ENCODE results near the gene KIF26B. TPM values are rescaled to one million over a fixed set of nuclear protein-coding genes. Genes with fewer than 3 reads are reported as not detected.

The KIF26B gene
- total and polyA plus RNA-seq, 2 experiments from 2014 or later = 0.03 to 0.76 TPM

DNA sequence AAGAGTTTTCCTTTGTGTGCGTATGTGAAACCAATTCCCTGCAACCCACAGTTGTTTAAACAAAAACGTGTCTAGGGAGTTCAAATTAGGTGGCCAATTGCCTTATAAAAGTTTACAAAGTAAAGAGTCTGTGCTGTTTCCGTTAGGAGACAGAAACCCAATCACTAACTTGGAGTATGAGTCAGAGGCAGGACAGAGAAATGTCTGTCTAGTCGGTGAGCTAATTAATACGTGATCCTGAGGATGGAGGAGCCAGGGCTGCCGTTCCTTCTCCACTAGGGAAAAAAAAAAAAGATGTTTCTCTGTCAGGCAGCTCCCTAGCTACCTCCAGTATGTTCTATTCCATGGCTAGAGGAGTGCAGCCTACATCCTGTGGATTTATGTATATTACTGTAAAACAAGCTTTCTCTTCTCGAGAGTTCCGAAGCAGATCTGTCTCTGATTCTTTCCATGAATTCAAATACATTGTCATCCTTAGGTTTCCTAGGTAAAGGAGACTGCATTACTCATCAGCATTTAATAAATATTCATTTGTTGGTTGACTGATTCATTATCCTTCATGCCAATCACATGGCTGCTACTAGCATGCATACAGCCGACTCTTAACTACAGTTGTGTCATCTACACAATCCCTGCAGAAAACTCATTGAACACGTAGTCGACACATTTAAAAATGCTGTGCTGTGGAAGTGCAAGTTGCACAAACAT lies 430.6 kb downstream of the KIF26B start:
- no peak overlapping the region for H2AFZ ChIP-seq
- H3F3A ChIP-seq (replicated peaks; ENCODE audit: low read depth) = no peaks in the 10 kb centered on the region
- no peaks in the 10 kb centered on the region for H3K4me1 ChIP-seq (ENCODE audit: insufficient read depth)
- Mint-ChIP-seq H3K27ac (no peak overlapping the region), H3K4me3 (no peak overlapping the region), H3K9me3 (no peaks in the 10 kb centered on the region), H3K36me3 (ENCODE audit: low read depth) (no peaks in the 10 kb centered on the region), H3K4me1 (peaks cover 2% of the 10 kb centered on the region; the same call in 1 of the 3 replicates), H3K27me3 (ENCODE audit: insufficient read depth, low read depth, poor library complexity) (peaks cover 3% of the 10 kb centered on the region)
- no peaks in the 10 kb centered on the region for H3K36me3 ChIP-seq (ENCODE audit: insufficient read depth)
- H4K20me1 ChIP-seq (replicated peaks; ENCODE audit: insufficient read depth) = no peaks in the 10 kb centered on the region
- no peak for TF ChIP-seq POLR2AphosphoS5 (IDR thresholded peaks at IDR 0.05; ENCODE audit: low read depth)
- TF ChIP-seq ZNF331 (CRISPR knock-in tag; IDR thresholded peaks at IDR 0.05; ENCODE audit: low read depth) = no peak
- no peak for TF ChIP-seq NANOG (IDR thresholded peaks at IDR 0.05; ENCODE audit: borderline replicate concordance)
- no peak for TF ChIP-seq EZH2phosphoT487 (IDR thresholded peaks at IDR 0.05; ENCODE audit: unreplicated experiment)
- no peak for TF ChIP-seq ZNF114 (CRISPR knock-in tag; IDR thresholded peaks at IDR 0.05)
- no peak for TF ChIP-seq REST (IDR thresholded peaks at IDR 0.05; ENCODE audit: unreplicated experiment)
- no peak for TF ChIP-seq JUNB (IDR thresholded peaks at IDR 0.05; ENCODE audit: unreplicated experiment)
- TF ChIP-seq, protein P1, sequence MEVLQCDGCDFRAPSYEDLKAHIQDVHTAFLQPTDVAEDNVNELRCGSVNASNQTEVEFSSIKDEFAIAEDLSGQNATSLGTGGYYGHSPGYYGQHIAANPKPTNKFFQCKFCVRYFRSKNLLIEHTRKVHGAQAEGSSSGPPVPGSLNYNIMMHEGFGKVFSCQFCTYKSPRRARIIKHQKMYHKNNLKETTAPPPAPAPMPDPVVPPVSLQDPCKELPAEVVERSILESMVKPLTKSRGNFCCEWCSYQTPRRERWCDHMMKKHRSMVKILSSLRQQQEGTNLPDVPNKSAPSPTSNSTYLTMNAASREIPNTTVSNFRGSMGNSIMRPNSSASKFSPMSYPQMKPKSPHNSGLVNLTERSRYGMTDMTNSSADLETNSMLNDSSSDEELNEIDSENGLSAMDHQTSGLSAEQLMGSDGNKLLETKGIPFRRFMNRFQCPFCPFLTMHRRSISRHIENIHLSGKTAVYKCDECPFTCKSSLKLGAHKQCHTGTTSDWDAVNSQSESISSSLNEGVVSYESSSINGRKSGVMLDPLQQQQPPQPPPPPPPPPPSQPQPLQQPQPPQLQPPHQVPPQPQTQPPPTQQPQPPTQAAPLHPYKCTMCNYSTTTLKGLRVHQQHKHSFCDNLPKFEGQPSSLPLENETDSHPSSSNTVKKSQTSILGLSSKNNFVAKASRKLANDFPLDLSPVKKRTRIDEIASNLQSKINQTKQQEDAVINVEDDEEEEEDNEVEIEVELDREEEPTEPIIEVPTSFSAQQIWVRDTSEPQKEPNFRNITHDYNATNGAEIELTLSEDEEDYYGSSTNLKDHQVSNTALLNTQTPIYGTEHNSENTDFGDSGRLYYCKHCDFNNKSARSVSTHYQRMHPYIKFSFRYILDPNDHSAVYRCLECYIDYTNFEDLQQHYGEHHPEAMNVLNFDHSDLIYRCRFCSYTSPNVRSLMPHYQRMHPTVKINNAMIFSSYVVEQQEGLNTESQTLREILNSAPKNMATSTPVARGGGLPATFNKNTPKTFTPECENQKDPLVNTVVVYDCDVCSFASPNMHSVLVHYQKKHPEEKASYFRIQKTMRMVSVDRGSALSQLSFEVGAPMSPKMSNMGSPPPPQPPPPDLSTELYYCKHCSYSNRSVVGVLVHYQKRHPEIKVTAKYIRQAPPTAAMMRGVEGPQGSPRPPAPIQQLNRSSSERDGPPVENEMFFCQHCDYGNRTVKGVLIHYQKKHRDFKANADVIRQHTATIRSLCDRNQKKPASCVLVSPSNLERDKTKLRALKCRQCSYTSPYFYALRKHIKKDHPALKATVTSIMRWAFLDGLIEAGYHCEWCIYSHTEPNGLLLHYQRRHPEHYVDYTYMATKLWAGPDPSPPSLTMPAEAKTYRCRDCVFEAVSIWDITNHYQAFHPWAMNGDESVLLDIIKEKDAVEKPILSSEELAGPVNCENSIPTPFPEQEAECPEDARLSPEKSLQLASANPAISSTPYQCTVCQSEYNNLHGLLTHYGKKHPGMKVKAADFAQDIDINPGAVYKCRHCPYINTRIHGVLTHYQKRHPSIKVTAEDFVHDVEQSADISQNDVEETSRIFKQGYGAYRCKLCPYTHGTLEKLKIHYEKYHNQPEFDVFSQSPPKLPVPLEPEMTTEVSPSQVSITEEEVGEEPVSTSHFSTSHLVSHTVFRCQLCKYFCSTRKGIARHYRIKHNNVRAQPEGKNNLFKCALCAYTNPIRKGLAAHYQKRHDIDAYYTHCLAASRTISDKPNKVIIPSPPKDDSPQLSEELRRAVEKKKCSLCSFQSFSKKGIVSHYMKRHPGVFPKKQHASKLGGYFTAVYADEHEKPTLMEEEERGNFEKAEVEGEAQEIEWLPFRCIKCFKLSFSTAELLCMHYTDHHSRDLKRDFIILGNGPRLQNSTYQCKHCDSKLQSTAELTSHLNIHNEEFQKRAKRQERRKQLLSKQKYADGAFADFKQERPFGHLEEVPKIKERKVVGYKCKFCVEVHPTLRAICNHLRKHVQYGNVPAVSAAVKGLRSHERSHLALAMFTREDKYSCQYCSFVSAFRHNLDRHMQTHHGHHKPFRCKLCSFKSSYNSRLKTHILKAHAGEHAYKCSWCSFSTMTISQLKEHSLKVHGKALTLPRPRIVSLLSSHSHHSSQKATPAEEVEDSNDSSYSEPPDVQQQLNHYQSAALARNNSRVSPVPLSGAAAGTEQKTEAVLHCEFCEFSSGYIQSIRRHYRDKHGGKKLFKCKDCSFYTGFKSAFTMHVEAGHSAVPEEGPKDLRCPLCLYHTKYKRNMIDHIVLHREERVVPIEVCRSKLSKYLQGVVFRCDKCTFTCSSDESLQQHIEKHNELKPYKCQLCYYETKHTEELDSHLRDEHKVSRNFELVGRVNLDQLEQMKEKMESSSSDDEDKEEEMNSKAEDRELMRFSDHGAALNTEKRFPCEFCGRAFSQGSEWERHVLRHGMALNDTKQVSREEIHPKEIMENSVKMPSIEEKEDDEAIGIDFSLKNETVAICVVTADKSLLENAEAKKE (CRISPR knock-in tag; IDR thresholded peaks at IDR 0.05) = no peak
- TF ChIP-seq, protein P2, sequence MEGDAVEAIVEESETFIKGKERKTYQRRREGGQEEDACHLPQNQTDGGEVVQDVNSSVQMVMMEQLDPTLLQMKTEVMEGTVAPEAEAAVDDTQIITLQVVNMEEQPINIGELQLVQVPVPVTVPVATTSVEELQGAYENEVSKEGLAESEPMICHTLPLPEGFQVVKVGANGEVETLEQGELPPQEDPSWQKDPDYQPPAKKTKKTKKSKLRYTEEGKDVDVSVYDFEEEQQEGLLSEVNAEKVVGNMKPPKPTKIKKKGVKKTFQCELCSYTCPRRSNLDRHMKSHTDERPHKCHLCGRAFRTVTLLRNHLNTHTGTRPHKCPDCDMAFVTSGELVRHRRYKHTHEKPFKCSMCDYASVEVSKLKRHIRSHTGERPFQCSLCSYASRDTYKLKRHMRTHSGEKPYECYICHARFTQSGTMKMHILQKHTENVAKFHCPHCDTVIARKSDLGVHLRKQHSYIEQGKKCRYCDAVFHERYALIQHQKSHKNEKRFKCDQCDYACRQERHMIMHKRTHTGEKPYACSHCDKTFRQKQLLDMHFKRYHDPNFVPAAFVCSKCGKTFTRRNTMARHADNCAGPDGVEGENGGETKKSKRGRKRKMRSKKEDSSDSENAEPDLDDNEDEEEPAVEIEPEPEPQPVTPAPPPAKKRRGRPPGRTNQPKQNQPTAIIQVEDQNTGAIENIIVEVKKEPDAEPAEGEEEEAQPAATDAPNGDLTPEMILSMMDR (conservative IDR thresholded peaks at IDR 0.05; ENCODE audit: low read depth in 2 of 2) = no peak
- no peak for TF ChIP-seq CREB1 (CRISPR knock-in tag; IDR thresholded peaks at IDR 0.05; ENCODE audit: low read depth)
- TF ChIP-seq STAT1 (IDR thresholded peaks at IDR 0.05; ENCODE audit: unreplicated experiment) = no peak
- no peak for TF ChIP-seq EZH2 (IDR thresholded peaks at IDR 0.05; ENCODE audit: low read depth, unreplicated experiment)
- TF ChIP-seq ETS1 (IDR thresholded peaks at IDR 0.05) = no peak
- no peaks in the 10 kb centered on the region for H3K79me2 ChIP-seq (replicated peaks; ENCODE audit: insufficient read depth)
- no peak for DNase-seq (ENCODE audit: low spot score)
- no peak overlapping the region for H3K27ac ChIP-seq (ENCODE audit: low read depth)
- no peak overlapping the region for H3K4me2 ChIP-seq
- no peaks in the 10 kb centered on the region for H3K9me2 ChIP-seq (ENCODE audit: insufficient read depth)
- no peak overlapping the region for H3K4me3 ChIP-seq
- no peak for ATAC-seq
- no peaks in the 10 kb centered on the region for H3K27me3 ChIP-seq (ENCODE audit: insufficient read depth)
